Endothelial cell of hepatic sinusoid (primary cell): ENCODE results near the gene SMYD3.
"Not testable (repeated sequence)": the region's sequence is repeated elsewhere in the genome, so short reads cannot be mapped to it uniquely, and the experiment has no call there.

Experiments used
- in situ Hi-C: cut with HindIII; loops from 2 replicates; pipeline ENCODE4 v1.10.0; 2017; ENCODE audit warnings: low sequenced_read_pairs

SMYD3 gene

GRCh38 chr1:245945136-245945535, 561.9 kb downstream of the SMYD3 start:
- in situ Hi-C loops, result not testable (repeated sequence)

GRCh38 chr1:245942856-245943255, 564.2 kb downstream of the SMYD3 start:
- in situ Hi-C loops, result no loop called here

- in situ Hi-C loops, result not testable (repeated sequence)
Observed at GRCh38 chr1:245941771-245942170, 565.3 kb downstream of the SMYD3 start.

- in situ Hi-C loops, result no loop called here
Observed at GRCh38 chr1:245939756-245940345, 567.2 kb downstream of the SMYD3 start.

GRCh38 chr1:245938046-245938435, 569.0 kb downstream of the SMYD3 start:
- in situ Hi-C loops, result no loop called here

DNA sequence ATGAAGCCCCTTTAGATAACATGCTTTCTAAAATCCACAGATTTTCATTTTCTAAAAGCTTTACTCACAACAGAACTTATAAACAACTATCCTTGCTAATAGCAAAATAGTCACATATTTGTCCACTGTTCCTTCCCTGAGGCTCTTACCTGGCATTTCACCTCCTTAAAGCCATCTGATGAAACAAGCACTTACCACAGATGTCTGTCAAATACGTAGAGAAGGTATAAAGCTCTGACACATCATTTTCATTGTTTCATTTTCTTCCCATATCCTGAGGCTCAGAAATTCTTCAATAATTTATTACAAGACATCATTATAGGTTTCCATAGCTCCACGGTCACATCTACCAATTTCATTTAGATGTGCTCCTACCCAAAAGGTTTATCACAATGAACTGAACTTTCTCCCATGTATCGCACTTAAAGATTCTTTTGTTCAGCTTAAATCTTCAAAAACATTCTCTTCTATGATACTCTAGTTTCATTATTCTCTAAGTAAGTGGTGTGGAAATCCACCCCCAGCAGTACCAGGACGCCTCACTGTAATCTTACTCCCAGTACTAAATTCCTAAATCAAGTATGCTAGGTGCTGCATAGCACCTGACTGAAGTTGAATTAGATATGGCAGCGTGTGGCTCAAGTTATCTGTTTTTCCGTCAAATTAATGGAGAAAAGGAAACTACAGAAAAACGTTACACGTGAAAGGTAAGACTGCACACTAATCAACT, 569.6 kb downstream of the SMYD3 start:
- in situ Hi-C loops, result no loop called here

- in situ Hi-C loops, result no loop called here
Observed at GRCh38 chr1:245934409-245934808, 572.7 kb downstream of the SMYD3 start.

DNA sequence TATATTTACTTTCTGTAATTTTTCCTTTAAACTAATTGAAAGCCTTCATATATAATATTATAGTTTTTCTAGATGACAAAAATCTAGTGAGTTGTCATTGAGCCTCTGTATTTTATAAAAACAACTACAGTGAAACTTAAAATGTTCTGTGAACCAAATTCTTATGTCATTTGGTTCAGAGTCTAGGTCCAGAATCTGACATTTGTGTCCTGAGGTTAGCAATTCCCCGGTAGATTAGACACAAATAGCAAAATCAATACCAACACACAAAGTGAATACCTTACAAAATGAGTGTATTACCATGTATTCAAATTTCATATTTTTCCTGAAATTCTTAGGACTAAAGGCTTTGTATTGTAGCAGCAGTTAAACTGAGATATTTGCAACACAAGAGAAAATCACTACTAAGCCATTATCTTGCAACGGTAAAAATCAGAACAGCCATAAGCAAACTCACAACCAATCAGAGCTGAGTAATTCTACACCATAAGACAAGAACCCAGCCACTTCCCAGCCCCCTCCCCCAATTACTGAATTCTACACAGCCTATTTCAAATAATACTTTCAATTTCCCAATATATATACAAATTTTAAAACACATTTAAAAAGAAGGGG, 573.5 kb downstream of the SMYD3 start:
- in situ Hi-C loops, result no loop called here

DNA sequence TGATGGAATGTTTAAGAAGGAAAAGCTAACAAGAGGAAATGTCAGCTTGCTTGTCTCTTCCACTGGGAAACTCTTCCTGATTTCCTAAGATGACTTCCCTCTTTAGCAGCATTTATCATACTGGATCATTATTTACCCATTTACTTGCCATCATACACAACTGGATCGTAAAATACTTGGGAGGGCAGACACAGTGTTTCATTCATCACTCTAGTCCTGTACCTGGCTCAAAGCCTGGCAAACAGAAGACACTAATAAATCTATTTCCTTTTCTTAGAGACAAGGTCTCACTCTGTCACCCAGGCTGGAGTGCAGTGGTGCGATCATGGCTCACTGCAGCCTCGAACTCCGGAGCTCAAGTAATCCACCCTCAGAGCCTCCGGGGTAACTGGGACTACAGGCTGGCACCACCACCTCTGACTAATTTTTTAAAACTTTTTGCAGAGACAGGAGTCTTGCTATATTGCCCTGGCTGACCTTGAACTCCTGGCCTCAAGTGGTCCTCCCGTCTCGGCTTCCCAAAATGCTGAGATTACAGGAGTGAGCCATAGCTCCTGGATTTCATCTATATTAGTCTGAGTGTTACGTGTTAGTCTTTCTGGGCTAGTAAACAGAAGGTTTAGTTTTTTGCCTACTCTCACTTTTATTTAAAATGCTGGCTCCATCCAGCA, 574.6 kb downstream of the SMYD3 start:
- in situ Hi-C loops, result no loop called here

DNA sequence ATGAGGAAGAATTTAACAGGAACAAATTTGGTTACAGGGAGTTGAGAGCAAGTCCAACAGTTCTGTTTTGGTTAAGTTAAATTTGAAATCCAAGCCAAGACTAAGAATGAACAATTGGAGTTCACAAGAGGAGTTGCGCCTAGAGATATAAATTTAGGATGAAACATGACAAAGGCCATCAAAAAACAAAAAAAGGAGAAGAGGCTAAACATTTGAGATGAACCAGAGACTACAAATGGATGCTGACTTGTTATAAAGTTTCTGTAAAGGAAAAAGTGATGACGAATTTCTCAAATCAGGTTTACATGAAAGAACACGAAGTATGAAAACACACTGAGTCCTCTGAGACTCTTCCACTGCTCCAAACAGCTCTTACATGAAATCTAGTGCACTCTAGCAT, 575.6 kb downstream of the SMYD3 start:
- in situ Hi-C loops, result no loop called here

GRCh38 chr1:245929224-245929623, 577.9 kb downstream of the SMYD3 start:
- in situ Hi-C loops, result no loop called here

- in situ Hi-C loops, result no loop called here
Observed at GRCh38 chr1:245926888-245927287, 580.2 kb downstream of the SMYD3 start.

DNA sequence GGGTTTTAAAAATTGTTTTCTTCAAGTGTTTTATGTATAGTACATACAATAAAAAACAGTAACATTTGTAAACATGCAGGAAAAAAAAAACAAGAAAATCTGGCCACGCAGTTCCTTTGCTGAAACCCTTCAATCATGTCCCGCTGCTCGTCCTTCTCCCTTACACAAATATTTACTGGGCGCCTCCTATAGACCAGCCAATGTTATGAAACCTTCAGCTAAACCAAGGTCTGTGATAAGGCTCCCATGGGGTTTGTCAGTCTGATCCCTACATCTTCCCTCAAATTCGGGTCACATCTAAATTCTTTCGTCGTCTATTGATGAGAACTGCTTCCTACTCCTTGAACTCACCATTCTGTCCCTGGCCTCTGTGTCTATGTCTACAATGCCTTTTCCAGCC, 583.9 kb downstream of the SMYD3 start:
- in situ Hi-C loops, result no loop called here

DNA sequence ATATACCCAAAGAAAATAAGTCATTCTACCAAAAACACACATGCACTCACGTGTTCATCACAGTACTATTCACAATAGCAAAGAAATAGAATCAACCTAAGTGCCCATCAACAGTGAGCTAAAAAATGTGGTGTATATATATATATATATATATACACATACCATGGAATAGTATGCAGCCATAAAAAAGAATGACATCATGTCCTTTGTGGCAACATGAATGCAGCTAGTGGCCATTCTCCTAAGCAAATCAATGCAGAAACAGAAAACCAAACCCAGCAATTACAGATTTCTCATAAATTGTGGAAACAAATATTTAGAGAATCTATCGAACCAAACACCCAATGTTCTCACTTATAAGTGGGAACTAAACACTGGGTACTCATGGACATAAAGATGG, 585.7 kb downstream of the SMYD3 start:
- in situ Hi-C loops, result no loop called here

DNA sequence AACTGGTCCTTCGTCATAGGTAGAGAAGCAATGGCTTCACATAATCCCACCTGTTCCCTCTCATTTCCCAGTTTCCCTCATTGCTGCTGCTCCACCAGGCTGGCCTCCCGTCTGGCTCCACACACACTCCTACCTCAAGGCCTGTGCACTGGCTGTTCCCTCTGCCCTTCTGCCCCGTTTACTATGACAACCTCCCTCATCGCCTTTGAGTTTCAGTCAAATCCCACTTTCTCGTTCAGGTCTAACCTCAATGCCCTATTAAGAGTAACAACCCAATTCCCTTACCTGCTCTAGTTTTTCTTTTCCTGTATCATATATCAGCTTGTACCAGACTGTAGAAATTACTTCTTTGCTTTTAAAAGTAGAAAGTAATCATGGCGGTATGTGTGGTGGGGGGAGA, 589.7 kb downstream of the SMYD3 start:
- in situ Hi-C loops, result no loop called here

GRCh38 chr1:245915841-245916240, 591.2 kb downstream of the SMYD3 start:
- in situ Hi-C loops, result no loop called here

DNA sequence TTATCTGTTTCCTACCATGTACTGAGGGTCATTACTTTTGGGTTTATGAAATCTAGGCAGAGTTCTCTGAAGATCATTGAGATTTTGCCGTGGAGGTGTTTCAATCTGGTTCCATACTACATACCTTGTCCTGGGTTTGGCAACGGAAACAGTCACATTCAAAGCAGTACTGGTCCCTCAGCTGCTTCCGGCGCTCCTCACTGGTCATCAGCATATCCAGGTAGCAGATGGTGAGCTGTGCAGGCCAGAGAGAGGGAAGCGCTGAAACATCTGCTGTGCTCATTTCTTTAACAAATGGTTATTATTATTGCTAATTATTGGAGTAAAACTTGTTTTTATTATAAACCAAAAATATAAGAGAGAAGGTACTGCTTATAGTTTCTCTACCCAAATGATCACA, 591.7 kb downstream of the SMYD3 start:
- in situ Hi-C loops, result no loop called here

- in situ Hi-C loops, result no loop called here
Observed at GRCh38 chr1:245908543-245908942, 598.5 kb downstream of the SMYD3 start.

DNA sequence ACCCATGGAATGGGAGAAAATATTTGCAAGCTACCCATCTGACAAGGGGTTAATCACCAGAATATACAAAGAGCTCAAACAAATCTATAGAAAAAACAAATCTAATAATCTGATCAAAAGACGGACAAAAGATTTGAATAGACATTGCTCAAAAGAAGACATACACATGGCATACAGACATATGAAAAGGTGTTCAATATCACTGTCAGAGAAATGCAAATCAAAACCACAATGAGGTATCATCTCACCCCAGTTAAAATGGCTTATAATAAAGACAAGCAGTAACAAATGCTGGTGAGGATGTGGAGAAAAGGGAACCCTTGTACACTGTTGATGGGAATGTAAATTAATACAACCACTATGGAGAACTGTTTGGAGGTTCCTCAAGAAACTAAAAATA, 600.9 kb downstream of the SMYD3 start:
- in situ Hi-C loops, result no loop called here

- in situ Hi-C loops, result no loop called here
Observed at GRCh38 chr1:245903851-245904250, 603.2 kb downstream of the SMYD3 start.

GRCh38 chr1:245901565-245901964, 605.5 kb downstream of the SMYD3 start:
- in situ Hi-C loops, result no loop called here

GRCh38 chr1:245901037-245901436, 606.0 kb downstream of the SMYD3 start:
- in situ Hi-C loops, result no loop called here
